Fibroblast of villous mesenchyme (primary cell): ENCODE results near the gene ARHGAP6. TPM values are rescaled to one million over a fixed set of nuclear protein-coding genes. Genes with fewer than 3 reads are reported as not detected.
"Not testable (repeated sequence)": the region's sequence is repeated elsewhere in the genome, so short reads cannot be mapped to it uniquely, and the experiment has no call there.

Experiments used
- DNase-seq: peaks from one replicate; pipeline ENCODE4 v3.0.0-alpha.2; 2010; ENCODE audit warnings: low read depth
- H3K4me3 ChIP-seq: 2 replicates; pipeline ENCODE4 v1.5.1; 2011; ENCODE audit warnings: low read depth, mild to moderate bottlenecking, low read length
- CTCF ChIP-seq: IDR thresholded peaks from 2 replicates; pipeline ENCODE4 v1.5.1; 2012; ENCODE audit warnings: low read depth, mild to moderate bottlenecking, low read length; ENCODE audit not compliant: insufficient read depth
- total RNA-seq: library from RNA; depleted of rRNA; stranded (reverse); fragments of >200 nt; gene quantifications from 2 replicates; pipeline ENCODE4 v1.2.3, GENCODE V29; 2012

The ARHGAP6 gene
- total RNA-seq, 1 donor = 1.7 TPM

- DNase-seq = no peak
- H3K4me3 ChIP-seq = no peak overlapping the region
- no peak for TF ChIP-seq CTCF
Observed at GRCh38 chrX:11135564-11136185, 530.0 kb downstream of the ARHGAP6 start.

- H3K4me3 ChIP-seq = no peak overlapping the region
- no peak for DNase-seq
- TF ChIP-seq CTCF = no peak
Observed at GRCh38 chrX:11131146-11131545, 534.6 kb downstream of the ARHGAP6 start.

GRCh38 chrX:11130136-11130535, 535.6 kb downstream of the ARHGAP6 start:
- H3K4me3 ChIP-seq = no peak overlapping the region
- no peak for DNase-seq
- no peak for TF ChIP-seq CTCF

- TF ChIP-seq CTCF = no peak
- DNase-seq = no peak
- H3K4me3 ChIP-seq = no peak overlapping the region
Observed at GRCh38 chrX:11129534-11130105, 536.1 kb downstream of the ARHGAP6 start.

GRCh38 chrX:11125060-11125459, 540.7 kb downstream of the ARHGAP6 start:
- H3K4me3 ChIP-seq = no peak overlapping the region
- no peak for DNase-seq
- no peak for TF ChIP-seq CTCF

GRCh38 chrX:11124112-11124511, 541.6 kb downstream of the ARHGAP6 start:
- DNase-seq = no peak
- TF ChIP-seq CTCF = no peak
- H3K4me3 ChIP-seq = no peak overlapping the region

GRCh38 chrX:11123087-11123486, 542.6 kb downstream of the ARHGAP6 start:
- DNase-seq, H3K4me3 ChIP-seq: not testable (repeated sequence)
